Measurements from ENCODE around the gene MED7. TPM values are rescaled to one million over a fixed set of nuclear protein-coding genes. Genes with fewer than 3 reads are reported as not detected.
A peak's percentile ranks its signal among the peaks of the same experiment; 100 is the strongest.

Gene MED7
- total and polyA plus RNA-seq, 2 experiments from 2014 or later = 15.8 to 22.2 TPM

- peaks cover 11% of the 10 kb centered on the region; the same call in 1 of the 2 replicates for H3K27me3 ChIP-seq (replicated peaks; ENCODE audit: insufficient read depth)
- no peaks in the 10 kb centered on the region for H3F3A ChIP-seq (ENCODE audit: insufficient read depth)
- H3K36me3 ChIP-seq (ENCODE audit: low read depth) = no peaks in the 10 kb centered on the region
- H3K79me2 ChIP-seq (ENCODE audit: insufficient read depth) = no peaks in the 10 kb centered on the region
- in situ Hi-C loops (cut with MboI) = no loop called here
- H3K9me2 ChIP-seq (ENCODE audit: insufficient read depth) = no peaks in the 10 kb centered on the region
- DNase-seq = no peak
- no peak overlapping the region for H3K27ac ChIP-seq
- TF ChIP-seq EZH2 (IDR thresholded peaks at IDR 0.05; ENCODE audit: insufficient read depth, poor library complexity, severe bottlenecking) = no peak
- no peak for TF ChIP-seq EZH2phosphoT487 (IDR thresholded peaks at IDR 0.05; ENCODE audit: insufficient read depth, low read depth)
- no peak overlapping the region for H3K4me2 ChIP-seq (ENCODE audit: unreplicated experiment)
- H2AFZ ChIP-seq = no peak overlapping the region
- no peaks in the 10 kb centered on the region for H3K9me3 ChIP-seq (ENCODE audit: low read depth)
- H3K9ac ChIP-seq = no peak overlapping the region
- 0 out of 2 replicates have a peak, but pooled peaks cover 2% of the 10 kb centered on the region for H3K4me1 ChIP-seq (ENCODE audit: insufficient read depth)
- no peak overlapping the region for H3K4me3 ChIP-seq
- no peaks in the 10 kb centered on the region for H4K20me1 ChIP-seq (ENCODE audit: insufficient read depth)
- WGBS, 2 experiments (ENCODE audit: low coverage in 1 of 2, low lambda C conversion rate in 2 of 2, missing lambda C conversion rate in 2 of 2) = 77 to 84% methylated on average over 2 of the region's 2 CpGs
Observed at GRCh38 chr5:157172403-157172802, 29.7 kb upstream of the MED7 start.

- TF ChIP-seq EZH2 (IDR thresholded peaks at IDR 0.05; ENCODE audit: insufficient read depth, poor library complexity, severe bottlenecking) (no peak), EZH2phosphoT487 (IDR thresholded peaks at IDR 0.05; ENCODE audit: insufficient read depth, low read depth) (no peak)
- Histone ChIP-seq H3K4me1 (ENCODE audit: insufficient read depth) (0 out of 2 replicates have a peak, but pooled peaks cover 4% of the 10 kb centered on the region), H3K36me3 (ENCODE audit: low read depth) (no peaks in the 10 kb centered on the region), H3K27me3 (replicated peaks; ENCODE audit: insufficient read depth) (peaks cover 14% of the 10 kb centered on the region; the same call in 1 of the 2 replicates), H2AFZ (no peak overlapping the region), H3K4me2 (ENCODE audit: unreplicated experiment) (no peak overlapping the region), H3K9ac (no peak overlapping the region), H4K20me1 (ENCODE audit: insufficient read depth) (no peaks in the 10 kb centered on the region), H3K9me3 (ENCODE audit: low read depth) (no peaks in the 10 kb centered on the region), H3K27ac (no peak overlapping the region), H3F3A (ENCODE audit: insufficient read depth) (no peaks in the 10 kb centered on the region), H3K9me2 (ENCODE audit: insufficient read depth) (no peaks in the 10 kb centered on the region), H3K4me3 (no peak overlapping the region), H3K79me2 (ENCODE audit: insufficient read depth) (no peaks in the 10 kb centered on the region)
- no peak for DNase-seq
- WGBS, 2 experiments (ENCODE audit: low coverage in 1 of 2, low lambda C conversion rate in 2 of 2, missing lambda C conversion rate in 2 of 2) = 82 to 91% methylated on average over 5 of the region's 5 CpGs
- in situ Hi-C loops (cut with MboI) = no loop called here
Observed at GRCh38 chr5:157168286-157168685, 25.6 kb upstream of the MED7 start.

- no peak overlapping the region for H3K4me2 ChIP-seq (ENCODE audit: unreplicated experiment)
Observed at GRCh38 chr5:157167214-157167621, 24.6 kb upstream of the MED7 start.

GRCh38 chr5:157166214-157167213, 23.8 kb upstream of the MED7 start, which contains the start of gene GARIN3:
Gene GARIN3, minus strand, starts transcription at chr5:157166264. Its CDS starts 96 bp downstream, at chr5:157166168.
- Histone ChIP-seq H3K4me3 (no peak within 1 kb of the TSS), H3K27me3 (replicated peaks; ENCODE audit: insufficient read depth) (peaks cover 21% of the 10 kb centered on the region; the same call in 1 of the 2 replicates), H3K9me2 (ENCODE audit: insufficient read depth) (no peaks in the 10 kb centered on the region), H3K36me3 (ENCODE audit: low read depth) (no peaks in the 10 kb centered on the region), H3K9me3 (ENCODE audit: low read depth) (no peaks in the 10 kb centered on the region), H3K4me1 (ENCODE audit: insufficient read depth) (0 out of 2 replicates have a peak, but pooled peaks cover 4% of the 10 kb centered on the region), H3F3A (ENCODE audit: insufficient read depth) (no peaks in the 10 kb centered on the region), H4K20me1 (ENCODE audit: insufficient read depth) (no peaks in the 10 kb centered on the region), H3K79me2 (ENCODE audit: insufficient read depth) (no peaks in the 10 kb centered on the region), H2AFZ (no peak within 1 kb of the TSS), H3K27ac (no peak within 1 kb of the TSS), H3K4me2 (ENCODE audit: unreplicated experiment) (no peak within 1 kb of the TSS), H3K9ac (no peak within 1 kb of the TSS)
- TF ChIP-seq EZH2 (IDR thresholded peaks at IDR 0.05; ENCODE audit: insufficient read depth, poor library complexity, severe bottlenecking) = no peak
- no peak for TF ChIP-seq EZH2phosphoT487 (IDR thresholded peaks at IDR 0.05; ENCODE audit: insufficient read depth, low read depth)
- WGBS, 2 experiments (ENCODE audit: low coverage in 1 of 2, low lambda C conversion rate in 2 of 2, missing lambda C conversion rate in 2 of 2) = 58 to 71% methylated on average over 7 of the region's 7 CpGs
- DNase-seq = no peak
- in situ Hi-C loops (cut with MboI) = no loop called here

More at GRCh38 chr5:157167214-157167621, 24.6 kb upstream of the MED7 start:
- Histone ChIP-seq H3K27me3 (replicated peaks; ENCODE audit: insufficient read depth) (peaks cover 19% of the 10 kb centered on the region; the same call in 1 of the 2 replicates), H3K36me3 (ENCODE audit: low read depth) (no peaks in the 10 kb centered on the region), H3K4me1 (ENCODE audit: insufficient read depth) (0 out of 2 replicates have a peak, but pooled peaks cover 4% of the 10 kb centered on the region), H3K9me3 (ENCODE audit: low read depth) (no peaks in the 10 kb centered on the region), H2AFZ (no peak overlapping the region), H3K9ac (no peak overlapping the region), H4K20me1 (ENCODE audit: insufficient read depth) (no peaks in the 10 kb centered on the region), H3K9me2 (ENCODE audit: insufficient read depth) (no peaks in the 10 kb centered on the region), H3F3A (ENCODE audit: insufficient read depth) (no peaks in the 10 kb centered on the region), H3K79me2 (ENCODE audit: insufficient read depth) (no peaks in the 10 kb centered on the region), H3K4me3 (no peak overlapping the region), H3K27ac (no peak overlapping the region)
- in situ Hi-C loops (cut with MboI) = no loop called here
- WGBS, 2 experiments (ENCODE audit: low coverage in 1 of 2, low lambda C conversion rate in 2 of 2, missing lambda C conversion rate in 2 of 2) = 1 to 7% methylated on average over 4 of the region's 4 CpGs
- TF ChIP-seq EZH2 (IDR thresholded peaks at IDR 0.05; ENCODE audit: insufficient read depth, poor library complexity, severe bottlenecking) = no peak
- TF ChIP-seq EZH2phosphoT487 (IDR thresholded peaks at IDR 0.05; ENCODE audit: insufficient read depth, low read depth) = no peak
- peak; percentile 79 for DNase-seq

Data from GM23248 (cell line).